ENCODE data around the gene GATC.
A peak's percentile ranks its signal among the peaks of the same experiment; 100 is the strongest.
"Not testable (repeated sequence)": the region's sequence is repeated elsewhere in the genome, so short reads cannot be mapped to it uniquely, and the experiment has no call there.

Gene GATC

DNA sequence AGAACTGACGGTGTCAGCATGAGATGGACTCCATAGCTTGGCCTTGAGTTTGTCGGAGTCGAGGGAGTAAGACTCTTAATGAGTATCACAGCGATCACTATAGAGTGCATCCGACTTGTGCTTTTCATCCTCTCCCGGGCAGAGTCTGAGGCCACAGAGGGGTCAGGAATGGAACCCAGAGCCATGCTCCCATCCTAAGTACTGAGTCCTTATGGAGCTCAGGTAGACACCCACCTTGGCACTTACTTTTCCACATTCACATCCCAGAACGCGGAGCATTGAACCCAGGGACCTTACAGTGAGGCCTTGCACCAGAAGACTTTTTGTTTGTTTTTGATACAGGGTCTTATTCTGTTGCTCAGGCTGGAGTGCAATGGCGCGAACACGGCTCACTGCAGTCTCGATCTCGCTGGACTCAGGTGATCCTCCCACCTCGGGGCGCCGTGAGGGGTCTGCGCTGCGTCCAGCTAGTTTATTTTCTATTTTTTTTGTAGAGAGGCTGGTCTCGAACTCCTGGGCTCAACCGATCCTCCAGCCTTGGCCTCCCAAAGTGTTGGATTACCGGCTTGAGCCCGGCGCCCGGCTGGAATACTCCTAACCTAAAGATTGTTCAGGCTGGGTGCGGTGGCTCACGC lies 24.0 kb downstream of the GATC start:
- no peak for DNase-seq

DNA sequence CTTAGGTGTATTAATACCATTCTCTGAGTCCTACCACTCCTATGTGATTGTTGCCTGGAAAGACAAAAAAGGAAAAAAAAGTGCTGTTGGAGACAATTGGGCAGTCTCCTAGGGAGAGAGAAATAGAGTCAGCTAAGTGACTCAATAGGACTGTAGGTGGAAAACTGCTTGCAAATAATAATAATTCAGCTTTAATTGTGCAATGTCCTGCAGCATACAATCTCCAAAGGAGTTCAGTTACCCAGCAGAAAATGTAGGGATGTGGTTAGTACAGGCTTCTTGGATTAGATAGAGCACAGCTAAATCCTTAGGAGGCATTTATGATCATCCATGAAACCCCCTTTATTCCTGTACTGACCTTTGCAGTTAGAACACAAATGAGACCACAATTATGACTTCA lies 26.3 kb downstream of the GATC start:
- DNase-seq: no peak

DNA sequence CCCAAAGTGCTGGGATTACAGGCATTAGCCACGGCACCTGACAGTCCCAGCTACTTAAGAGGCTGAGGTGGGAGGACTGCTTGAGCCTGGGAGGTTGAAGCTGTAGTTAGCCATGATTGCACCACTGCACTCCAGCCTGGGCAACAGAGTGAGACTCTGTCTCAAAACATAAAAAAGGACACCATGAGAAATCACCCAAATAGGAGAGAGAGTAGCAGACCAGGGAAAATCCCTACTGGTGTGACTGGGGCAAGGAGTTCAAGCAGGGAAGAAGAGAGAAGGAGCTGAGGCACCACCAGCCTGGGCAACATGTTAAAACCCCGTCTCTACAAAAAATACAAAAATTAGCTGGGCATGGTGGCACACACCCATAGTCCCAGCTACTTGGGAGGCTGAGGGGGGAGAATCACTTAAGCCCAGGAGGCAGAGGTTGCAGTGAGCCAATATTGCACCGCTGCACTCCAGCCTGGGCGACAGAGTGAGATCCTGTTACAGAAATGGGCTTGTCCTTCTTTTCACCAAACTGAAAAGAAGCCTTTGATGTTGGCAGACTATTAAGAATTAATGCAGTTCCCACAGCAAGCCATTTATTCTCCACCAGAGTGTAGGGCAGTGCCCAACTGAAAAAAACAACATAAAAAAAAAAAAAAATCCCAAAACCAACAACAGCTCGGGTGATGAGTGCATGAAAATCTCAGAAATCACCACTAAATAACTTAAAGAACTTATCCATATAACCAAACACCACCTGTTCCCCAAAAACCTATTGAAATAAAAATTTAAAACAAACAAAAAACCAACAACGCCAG lies 27.8 kb downstream of the GATC start:
- DNase-seq: no peak

DNA sequence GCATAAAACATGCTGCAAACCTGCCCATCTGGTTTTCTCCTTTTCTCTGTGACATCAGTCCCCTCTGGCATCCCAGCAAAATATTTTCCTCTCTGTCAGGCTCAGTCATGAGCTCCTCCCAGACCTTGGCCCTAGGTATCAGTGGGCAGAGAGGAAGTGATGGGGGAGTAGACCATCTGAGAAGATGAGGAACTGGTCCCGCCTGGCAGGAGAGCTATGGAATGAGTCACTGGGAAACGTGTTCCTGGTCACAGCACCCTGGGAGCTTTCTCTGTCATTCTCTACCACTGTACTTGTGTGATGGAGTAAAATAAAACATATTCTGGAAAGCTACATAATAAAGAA lies 28.3 kb downstream of the GATC start:
- DNase-seq: no peak

DNA sequence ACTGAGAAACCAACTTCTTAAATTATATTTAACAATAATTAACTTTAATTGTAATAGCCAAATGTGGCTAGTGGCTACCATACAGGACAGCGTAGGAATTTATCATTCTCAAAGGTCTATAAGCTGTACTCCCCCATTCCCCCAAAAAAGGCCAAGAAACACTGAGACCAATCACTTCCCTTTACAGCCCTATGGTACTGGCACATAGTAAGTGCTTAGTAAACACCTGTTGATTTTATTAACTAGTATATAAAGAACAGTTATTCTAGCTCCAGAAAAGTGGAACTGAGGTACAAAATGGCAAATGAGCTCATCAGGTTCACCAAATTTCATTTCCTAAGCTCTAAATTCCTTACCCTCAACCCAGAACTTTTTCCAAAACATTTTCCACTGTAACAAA lies 29.4 kb downstream of the GATC start:
- DNase-seq: no peak

DNA sequence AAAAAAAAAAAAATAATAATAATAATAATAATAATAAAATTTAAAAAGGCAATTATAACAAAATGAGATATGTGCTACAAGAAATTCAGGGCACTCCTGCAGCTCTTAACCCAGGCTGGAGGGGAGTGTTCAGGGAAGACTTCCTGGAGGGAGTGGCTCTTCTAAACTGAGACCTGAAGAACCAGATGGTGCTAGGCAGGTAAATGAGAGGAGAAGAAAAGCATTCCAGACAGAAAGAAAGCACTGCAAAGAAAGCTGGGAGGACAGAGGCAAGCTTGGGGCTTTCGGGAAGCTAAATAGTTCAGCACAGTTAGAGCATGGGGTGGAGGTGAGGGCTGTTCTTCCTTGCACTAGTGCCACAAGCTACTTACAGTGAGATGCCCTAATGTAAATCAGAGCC lies 33.2 kb downstream of the GATC start:
- no peak for DNase-seq

DNA sequence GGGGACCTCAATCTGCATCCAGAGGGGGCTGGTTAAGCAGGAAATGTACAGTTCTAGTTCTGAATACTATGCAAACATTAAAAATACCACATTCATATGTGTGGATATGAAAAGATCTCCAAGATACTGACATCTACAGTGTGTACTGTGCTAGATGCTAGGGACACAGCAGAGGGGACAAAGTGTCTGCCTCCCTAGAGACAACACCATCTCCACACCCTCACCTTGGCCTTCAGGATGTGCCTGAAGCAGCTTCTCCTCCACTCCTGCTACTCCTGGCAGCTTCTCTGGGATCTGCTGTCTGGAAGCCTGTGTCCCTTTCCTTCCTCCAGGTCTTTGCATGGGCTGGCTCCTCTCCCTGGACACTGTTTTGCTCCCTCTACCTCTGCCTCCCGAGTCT lies 34.0 kb downstream of the GATC start:
- no peak for DNase-seq

DNA sequence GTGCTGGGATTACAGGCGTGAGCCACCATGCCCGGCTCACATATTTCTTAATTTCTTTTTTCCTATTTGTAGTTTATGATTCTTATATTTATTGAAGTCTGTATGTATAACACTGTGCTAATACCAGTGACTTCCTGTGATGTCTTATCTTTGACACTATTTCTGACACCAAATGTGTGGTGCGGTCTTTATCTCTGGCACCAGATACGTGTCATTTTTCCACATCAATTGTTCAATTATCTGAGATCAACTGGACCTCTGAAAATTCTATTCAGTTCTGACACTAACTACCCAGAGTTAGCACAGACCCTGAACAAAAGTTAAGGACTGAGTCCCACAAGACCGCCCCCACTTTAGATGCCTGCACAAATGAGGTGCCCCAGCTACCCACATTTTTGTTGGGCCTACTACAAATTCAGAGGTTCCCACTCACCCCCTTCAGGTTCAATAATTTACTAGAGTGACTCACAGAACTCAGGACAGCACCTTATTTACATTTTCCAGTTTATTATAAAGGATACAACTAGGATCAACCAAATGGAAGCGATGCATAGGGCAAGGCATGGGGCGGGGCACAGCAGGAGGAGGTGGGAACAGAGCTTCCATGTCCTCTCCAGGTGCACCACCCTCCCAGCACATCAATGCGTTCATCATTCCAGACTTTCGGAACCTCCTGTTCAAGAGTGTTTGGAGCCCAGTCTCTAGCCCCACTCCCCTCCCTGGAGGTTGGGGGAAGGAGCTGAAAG lies 35.0 kb downstream of the GATC start:
- no peak for DNase-seq

DNA sequence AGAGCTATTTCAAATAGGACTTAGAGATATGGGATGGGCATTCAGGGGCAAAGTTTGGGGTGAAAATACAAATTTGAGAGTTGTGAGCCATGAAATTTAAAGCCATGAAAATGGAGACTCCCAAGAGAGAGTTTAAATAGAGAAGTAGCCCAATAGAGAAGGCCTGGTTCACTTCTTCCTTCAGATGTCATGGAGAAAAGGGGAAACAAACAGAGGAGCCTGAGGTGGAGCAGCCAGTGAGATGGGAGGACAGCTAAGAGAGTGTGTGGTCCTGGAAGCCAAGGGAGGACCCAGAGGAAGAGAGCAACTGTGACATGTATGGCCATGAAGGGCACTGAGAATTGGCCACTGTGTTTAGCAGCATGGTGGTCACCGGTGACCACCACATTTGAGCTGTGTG lies 37.4 kb downstream of the GATC start:
- DNase-seq: no peak

DNA sequence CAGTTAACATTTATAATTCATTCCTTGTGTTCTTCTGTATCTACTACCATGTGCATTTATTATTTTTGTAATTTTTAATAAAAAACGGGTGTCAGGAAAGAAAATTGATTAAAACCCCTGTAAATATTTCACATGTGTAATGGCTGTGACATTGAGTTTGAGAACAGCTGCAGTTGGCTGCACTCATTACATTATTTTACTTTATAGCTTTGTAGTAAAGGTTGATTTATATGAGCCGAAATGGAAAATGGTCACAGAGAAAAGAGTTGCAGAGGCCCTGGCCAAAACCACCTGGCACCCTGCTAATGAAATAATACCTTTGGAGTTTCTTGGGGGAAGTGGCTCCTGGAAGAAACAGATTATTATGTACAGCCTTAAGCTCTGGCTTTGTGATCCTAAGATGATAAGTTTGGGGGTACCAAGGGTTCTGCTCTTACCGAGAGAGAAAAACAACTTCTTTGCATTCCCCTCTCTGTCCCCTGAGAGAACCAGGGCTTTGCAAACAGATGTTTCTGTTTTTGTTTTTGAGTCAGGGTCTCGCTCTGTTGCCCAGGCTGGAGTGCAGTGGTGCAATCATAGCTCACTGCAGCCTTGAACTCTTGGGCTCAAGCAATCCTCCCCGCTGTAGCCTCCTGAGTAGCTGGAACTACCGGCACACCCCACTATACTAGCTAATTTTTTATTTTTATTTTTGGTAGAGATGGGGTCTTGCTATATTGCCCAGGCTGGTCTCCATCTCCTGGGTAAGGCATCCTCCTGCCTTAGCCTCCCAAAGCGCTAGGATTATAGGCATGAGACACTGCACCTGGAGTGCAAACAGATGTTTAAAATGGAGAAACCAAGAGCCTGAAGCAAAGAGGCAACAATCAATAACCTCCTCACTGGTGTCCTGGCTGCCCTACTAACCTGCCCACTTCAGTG lies 40.0 kb downstream of the GATC start:
- no peak for DNase-seq

DNA sequence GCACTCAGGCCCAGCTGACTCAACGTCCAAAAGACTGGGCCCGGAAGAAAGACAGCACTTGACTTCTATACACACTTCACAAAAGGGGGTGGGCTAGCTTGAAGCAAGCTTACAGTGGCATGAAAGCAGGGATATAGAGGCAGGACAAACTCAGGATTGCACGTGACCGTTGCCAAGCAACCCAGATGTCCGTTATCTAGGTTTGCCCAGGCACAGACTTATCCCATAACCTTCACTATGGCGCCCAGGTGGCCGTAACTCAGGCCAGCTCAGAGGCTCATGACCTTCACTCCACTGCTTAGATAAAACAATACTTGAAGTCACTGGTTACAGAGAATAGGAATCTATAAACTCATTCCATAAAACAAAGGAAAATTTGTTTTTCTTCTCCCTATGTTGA lies 41.3 kb downstream of the GATC start:
- DNase-seq: not testable (repeated sequence)

DNA sequence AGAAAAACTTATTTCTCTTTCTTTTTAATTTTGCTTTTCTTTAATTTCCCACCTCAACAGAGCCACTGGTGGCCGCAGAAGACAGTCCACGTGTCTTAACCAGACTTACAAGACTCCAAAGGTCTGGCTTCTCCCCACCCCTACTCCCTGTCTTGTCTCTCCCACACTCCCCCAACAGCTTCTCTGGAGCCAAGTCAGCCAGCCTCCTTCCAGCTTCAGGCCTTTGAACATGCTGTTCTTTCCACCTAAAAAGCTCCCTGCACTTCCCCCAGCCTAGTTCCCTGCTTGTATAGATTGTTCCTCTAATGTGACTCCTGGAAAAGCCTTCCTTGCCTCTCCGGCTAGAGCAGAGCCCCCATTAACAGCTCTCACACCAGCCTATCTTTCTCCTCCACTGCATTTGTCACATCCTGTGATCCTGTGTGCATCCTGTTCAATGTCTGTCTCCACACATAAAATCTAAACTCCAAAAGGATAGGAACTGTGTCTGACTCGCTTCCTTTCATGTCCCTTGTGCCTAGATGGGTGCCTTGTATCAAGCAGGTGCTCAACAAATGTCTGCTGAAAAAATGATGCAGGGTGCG lies 41.9 kb downstream of the GATC start:
- DNase-seq: no peak

DNA sequence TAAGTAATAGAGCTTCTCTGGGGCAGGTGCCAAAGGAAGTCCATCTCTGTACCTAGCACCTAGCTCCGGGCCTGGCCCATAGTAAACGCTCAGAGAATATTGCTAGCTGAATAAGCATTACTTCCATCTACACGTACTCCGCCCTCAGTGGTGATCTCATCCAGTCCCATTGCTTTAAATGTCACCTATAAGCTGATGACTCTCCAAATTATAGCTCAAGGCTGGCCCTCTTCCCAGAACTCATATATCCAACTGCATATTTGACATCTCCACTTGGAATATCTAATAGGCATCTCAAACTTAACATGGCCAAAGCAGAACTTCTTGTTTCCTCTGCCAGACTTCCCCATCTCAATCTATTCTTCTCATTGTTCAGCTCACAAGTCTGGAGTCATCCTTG lies 42.8 kb downstream of the GATC start:
- no peak for DNase-seq

DNA sequence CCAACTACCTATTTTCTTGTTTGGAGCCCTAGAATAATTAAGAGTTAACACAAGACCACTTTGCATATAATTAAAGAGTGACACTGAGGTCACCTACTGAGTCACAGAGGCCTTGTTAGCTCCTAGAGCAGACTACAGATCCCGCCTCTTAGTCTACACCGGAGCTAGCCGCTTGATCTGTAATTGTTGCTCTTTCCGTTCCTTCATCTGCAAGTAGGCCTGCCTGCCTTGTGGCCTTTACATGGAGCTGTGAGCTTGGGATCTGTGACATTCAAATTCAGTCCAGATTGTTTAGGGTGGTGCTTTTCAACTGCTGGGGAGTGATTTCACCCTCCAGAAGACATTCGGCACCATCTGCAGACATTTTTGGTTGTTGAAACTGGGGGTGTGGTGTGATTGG lies 44.1 kb downstream of the GATC start:
- no peak for DNase-seq

DNA sequence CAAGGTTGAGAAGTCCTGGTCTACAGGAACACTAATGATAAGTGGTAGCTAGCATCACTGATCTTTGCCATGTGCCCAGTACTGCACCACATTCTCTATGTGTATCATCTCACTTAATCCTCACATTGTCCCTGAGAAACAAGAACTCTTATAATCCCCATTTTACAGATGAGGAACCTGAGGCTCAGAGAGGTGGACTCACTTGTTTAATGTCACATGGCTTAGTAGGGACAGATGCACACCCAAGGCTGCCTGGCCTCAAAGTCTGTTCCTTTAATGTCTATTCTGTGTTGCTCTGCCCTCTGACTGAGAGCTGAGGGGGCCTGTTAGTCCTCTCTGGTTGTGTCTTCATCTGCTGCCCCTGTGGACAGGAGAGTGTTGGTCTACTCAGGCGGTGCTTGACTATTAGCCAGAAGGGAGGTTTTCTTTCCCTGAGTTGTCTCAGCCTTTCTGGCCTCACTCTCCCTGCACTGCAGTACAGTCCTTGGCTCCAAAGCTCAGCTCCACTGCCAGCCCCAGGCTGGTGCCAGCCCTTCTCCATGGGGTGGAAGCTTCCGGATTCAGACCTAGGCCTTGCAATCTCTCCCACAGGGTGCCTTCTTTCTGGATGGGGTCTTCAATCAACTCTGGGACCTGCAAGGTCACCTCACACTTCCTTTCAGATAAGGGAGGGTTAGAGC lies 44.7 kb downstream of the GATC start:
- no peak for DNase-seq

DNA sequence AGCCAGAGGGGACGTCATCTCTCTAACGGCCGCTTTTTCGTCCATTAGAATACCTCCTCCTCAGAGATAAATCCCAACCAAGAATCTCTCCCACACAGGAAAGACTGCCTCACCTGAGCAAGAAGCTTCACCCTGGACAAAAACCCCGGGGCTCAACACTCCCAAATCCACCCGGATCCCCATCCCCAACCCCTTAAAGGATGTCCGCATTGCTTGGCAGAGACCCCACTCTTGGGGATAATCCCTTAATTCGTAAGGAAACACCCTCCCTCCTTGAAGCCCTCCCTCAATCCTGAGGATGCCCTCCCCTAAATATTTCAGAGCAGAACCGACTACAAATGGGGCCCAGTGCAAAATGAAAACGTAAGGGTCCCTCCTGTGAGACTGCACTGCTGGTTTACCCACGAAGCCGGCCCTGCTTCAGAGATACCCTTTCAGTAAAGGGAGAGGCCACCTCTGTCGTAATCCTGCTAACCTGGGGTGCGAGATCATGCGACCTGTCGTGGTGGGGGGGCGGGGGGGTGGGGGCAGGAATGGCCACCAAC lies 49.0 kb downstream of the GATC start:
- no peak for DNase-seq

DNA sequence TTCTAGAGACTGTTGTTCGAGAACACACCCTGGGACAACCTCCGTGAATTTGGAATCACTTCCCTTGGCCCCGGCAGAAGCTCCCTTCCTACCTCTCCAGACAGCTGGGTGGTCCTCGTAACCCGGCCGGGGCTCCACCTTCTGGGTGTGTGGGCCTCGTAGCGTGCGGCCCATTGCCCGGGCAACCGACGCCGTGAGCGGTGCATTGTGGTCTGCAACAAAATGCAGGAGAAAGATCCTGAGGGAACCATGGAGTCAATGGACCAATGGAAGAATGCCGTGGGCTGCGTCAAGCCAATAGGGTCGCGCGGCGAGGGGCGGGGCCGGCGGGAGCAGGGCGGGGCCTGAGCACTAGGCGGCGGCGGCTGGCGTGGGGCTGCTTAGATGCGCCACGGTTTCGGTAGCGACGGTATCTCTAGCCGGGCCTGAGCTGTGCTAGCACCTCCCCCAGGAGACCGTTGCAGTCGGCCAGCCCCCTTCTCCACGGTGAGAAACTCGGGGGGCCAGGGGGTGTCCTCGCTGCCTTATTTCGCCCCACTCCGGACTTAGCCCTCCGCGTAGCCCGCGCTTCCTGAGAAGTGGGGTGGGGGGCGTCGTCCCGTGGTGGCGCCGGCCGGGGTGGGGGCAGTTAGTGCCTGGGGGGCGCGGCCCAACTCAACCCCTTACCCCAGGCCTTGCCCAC lies 49.6 kb downstream of the GATC start, which contains the start of gene DYNLL1:
DYNLL1 (plus strand) TSS at position 383 of the 682 bp plus-strand sequence. CDS start 309 bp downstream, outside the sequence.
- peak; percentile 99 for DNase-seq

DNA sequence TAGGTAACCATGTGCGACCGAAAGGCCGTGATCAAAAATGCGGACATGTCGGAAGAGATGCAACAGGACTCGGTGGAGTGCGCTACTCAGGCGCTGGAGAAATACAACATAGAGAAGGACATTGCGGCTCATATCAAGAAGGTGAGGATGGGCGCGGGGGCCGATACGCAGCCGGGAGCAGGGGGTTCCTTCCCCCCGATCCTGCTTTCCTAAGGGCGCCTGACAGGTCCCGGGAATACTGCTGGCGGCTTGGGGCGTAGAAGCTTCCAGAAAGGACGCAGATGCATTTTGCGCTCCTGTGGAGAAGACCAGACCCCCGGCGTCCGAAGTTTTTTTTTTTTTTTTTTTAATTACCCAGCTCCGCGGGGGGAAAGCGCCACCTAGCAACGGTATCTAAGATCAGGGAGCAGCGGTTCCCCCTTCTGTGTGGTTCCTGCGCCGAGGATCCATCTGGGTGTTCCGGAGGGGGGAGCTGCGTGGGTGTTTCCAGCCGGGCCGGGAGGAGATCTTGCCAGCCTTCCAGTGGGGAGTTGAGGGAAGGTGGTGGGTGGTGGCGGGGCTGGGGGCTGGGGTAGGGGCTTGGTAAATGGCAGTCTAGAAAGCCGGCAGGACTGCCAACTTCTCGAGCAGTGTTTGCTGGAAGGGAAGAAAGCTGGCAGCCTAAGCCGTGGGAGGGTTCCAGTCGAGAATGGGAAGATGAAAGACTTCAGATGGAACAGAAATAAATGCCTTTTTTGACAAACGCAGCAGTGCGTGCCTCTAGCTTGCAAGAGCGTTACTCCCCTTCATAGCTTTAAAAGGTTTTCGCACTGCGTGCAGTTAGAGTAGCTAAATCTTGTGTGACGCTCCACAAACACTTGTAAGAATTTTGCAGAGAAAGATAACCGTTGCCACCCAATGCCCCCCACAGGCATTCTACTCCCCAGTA lies 50.4 kb downstream of the GATC start:
- peak; percentile 43 to 56 for DNase-seq

DNA sequence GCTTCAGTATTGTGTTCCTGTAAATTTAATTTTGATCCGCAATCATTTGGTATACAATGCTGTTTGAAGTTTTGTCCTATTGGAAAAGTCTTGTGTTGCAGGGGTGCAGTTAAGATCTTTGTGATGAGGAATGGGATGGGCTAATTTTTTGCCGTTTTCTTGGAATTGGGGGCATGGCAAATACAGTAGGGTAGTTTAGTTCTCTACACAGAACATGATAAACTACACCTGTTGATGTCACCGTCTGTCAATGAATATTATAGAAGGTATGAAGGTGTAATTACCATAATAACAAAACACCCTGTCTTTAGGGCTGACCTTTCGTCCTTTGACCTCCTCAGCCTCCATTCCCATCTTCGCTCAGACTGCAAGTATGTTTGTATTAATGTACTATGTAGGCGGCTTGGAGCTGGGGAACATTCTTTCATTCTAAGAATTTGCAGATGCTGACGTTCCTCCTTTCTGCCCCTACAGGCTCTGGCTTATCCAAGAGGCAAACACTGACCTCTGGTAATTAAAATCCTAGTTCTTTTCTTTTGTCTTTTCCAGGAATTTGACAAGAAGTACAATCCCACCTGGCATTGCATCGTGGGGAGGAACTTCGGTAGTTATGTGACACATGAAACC lies 51.4 kb downstream of the GATC start:
- DNase-seq: no peak
